ENCODE data around the gene LRBA. TPM values are rescaled to one million over a fixed set of nuclear protein-coding genes. Genes with fewer than 3 reads are reported as not detected.

Gene LRBA
- total RNA-seq, 1 donor from 2014 or later: 103 TPM

DNA sequence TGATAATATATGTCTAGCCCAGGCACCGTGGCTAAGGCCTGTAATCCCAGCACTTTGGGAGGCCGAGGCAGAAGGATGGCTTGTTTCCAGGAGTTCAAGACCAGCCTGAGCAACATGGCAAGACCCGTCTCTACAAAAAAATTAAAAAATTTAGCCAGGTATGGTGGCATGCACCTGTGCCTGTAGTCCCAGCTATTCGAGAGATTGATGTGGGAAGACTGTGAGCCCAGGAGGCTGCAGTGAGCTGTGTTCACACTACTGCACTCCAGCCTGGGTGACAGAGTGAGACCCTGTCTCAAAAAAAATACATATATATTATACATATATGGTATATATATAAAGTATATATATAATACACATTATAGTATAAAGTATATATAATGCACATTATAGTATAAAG lies 595.1 kb downstream of the LRBA start:
- DNase-seq (ENCODE audit: low read depth): no peak
- no peak for TF ChIP-seq CTCF (IDR thresholded peaks at IDR 0.05; ENCODE audit: insufficient read depth, low read length, severe bottlenecking)
- Histone ChIP-seq H3K4me3 (ENCODE audit: low read depth, low read length) (no peak overlapping the region), H3K36me3 (ENCODE audit: control insufficient read depth, insufficient read depth, low read length) (peaks cover 1% of the 10 kb centered on the region), H3K27me3 (ENCODE audit: control insufficient read depth, insufficient read depth, low read length) (no peaks in the 10 kb centered on the region)
- FAIRE-seq: no peak

DNA sequence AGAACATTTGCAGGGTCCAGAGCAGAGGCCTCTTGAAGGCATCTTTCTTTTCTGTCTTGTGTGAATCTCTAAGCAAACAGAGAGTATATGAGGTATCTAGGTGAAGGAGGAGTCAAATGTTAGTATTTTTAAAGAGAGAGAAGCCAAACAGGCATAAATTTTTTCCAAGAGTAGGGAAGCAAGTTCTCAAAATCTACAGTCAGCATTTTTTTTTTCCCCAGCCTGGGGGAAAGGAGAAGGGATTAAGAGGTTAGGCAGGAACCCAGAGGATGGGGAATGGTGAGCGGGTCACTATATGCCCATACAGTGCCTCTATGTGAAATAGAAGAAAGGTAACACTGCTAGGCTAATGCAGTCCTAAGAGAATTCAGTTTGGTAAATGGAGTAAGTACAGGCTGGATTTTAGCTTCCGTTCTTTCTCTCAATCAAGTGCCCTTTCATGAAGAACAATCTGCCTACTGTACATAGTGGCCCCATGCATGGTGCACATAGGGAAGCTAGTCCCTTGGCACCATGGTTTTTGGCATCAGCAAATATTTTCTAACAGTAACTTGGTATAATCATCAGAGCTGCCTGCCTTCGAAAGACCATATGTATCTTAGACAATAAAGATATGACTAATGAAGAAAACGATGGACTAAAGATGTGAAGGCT lies 596.2 kb downstream of the LRBA start:
- no peak for DNase-seq (ENCODE audit: low read depth)
- no peak overlapping the region for H3K4me3 ChIP-seq (ENCODE audit: low read depth, low read length)
- no peak for TF ChIP-seq CTCF (IDR thresholded peaks at IDR 0.05; ENCODE audit: insufficient read depth, low read length, severe bottlenecking)
- no peak for FAIRE-seq
- no peaks in the 10 kb centered on the region for H3K27me3 ChIP-seq (ENCODE audit: control insufficient read depth, insufficient read depth, low read length)
- peaks cover 1% of the 10 kb centered on the region for H3K36me3 ChIP-seq (ENCODE audit: control insufficient read depth, insufficient read depth, low read length)

- DNase-seq (ENCODE audit: low read depth) (no peak), FAIRE-seq (no peak)
- no peaks in the 10 kb centered on the region for H3K36me3 ChIP-seq (ENCODE audit: control insufficient read depth, insufficient read depth, low read length)
- H3K4me3 ChIP-seq (ENCODE audit: low read depth, low read length): no peak overlapping the region
- no peaks in the 10 kb centered on the region for H3K27me3 ChIP-seq (ENCODE audit: control insufficient read depth, insufficient read depth, low read length)
- TF ChIP-seq CTCF (IDR thresholded peaks at IDR 0.05; ENCODE audit: insufficient read depth, low read length, severe bottlenecking): no peak
Observed at GRCh38 chr4:150415213-150415612, 599.9 kb downstream of the LRBA start.

DNA sequence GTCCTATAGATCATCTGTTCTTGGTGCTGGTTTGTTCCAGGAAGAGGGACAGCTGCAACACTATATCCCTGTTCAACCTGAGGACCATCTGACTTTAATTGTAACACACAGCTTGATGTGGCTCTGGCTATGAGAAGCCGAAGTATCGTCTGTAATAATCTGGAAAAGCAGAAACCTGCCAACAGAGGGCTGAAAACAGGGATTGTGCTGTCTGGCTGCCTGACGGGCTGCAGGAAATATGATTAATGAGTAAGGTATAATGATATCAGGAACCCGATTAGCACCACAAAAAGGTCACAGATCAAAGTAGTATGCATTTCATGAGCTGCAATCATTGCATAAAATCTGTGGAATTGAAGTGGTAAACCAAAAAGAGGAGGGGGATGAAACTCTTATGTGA lies 603.6 kb downstream of the LRBA start:
- H3K36me3 ChIP-seq (ENCODE audit: control insufficient read depth, insufficient read depth, low read length): no peaks in the 10 kb centered on the region
- FAIRE-seq: no peak

GRCh38 chr4:150402871-150403272 lies 612.2 kb downstream of the LRBA start:
- FAIRE-seq (no peak), DNase-seq (ENCODE audit: low read depth) (no peak)
- no peaks in the 10 kb centered on the region for H3K27me3 ChIP-seq (ENCODE audit: control insufficient read depth, insufficient read depth, low read length)
- TF ChIP-seq CTCF (IDR thresholded peaks at IDR 0.05; ENCODE audit: insufficient read depth, low read length, severe bottlenecking): no peak
- H3K4me3 ChIP-seq (ENCODE audit: low read depth, low read length): no peak overlapping the region
- H3K36me3 ChIP-seq (ENCODE audit: control insufficient read depth, insufficient read depth, low read length): no peaks in the 10 kb centered on the region

More for the DNA sequence above, 603.6 kb downstream of the LRBA start:
- no peak for TF ChIP-seq CTCF (IDR thresholded peaks at IDR 0.05; ENCODE audit: insufficient read depth, low read length, severe bottlenecking)
- no peak overlapping the region for H3K4me3 ChIP-seq (ENCODE audit: low read depth, low read length)
- DNase-seq (ENCODE audit: low read depth): no peak
- no peaks in the 10 kb centered on the region for H3K27me3 ChIP-seq (ENCODE audit: control insufficient read depth, insufficient read depth, low read length)

All from bronchial epithelial cell (primary cell).